HG03521 (cell line): ENCODE measurements around the gene NOL7.

Experiments used
- ATAC-seq: cut with Tn5 transposase; IDR thresholded peaks from one replicate; pipeline ENCODE4 v1.9.1; 2021; ENCODE audit warnings: mild to moderate bottlenecking, moderate library complexity; ENCODE audit not compliant: unreplicated experiment

NOL7 gene

DNA sequence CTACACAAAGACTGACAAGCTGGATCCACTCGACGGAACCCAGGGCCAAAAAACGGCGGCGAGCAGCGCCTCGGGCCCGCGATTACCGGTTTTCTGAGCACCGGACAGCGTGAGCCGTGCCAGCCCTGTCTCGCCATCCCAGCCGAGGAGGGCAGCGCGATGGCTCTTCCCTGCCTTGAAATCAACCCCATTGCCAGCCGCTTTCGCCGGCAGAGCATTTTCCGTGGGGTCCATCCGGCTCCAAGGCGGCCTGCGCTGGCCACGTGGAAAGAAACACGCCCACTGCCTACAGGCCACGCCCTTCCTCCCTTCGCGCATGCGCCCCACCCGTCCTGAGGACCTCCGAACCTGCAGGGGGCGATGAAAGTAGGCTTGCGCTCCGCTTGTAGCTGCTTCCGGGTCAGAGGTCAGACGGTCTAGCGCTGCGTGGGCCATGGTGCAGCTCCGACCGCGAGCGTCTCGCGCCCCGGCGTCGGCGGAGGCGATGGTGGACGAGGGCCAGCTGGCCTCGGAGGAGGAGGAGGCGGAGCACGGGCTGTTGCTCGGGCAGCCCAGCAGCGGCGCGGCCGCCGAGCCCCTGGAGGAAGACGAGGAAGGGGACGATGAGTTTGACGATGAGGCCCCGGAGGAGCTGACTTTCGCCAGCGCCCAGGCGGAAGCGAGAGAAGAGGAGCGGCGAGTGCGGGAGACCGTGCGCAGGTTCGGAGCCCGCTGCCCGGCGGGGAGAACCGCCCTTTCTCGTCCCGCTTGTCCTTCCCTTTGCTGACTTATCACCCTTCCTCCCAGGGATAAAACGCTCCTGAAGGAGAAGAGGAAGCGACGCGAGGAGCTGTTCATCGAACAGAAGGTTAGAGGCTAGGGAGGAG lies at the start of gene NOL7:
Gene NOL7 (plus strand): TSS at position 410 of the 866 bp plus-strand sequence. CDS start 24 bp downstream, at position 434.
- ATAC-seq: peak; percentile 92

DNA sequence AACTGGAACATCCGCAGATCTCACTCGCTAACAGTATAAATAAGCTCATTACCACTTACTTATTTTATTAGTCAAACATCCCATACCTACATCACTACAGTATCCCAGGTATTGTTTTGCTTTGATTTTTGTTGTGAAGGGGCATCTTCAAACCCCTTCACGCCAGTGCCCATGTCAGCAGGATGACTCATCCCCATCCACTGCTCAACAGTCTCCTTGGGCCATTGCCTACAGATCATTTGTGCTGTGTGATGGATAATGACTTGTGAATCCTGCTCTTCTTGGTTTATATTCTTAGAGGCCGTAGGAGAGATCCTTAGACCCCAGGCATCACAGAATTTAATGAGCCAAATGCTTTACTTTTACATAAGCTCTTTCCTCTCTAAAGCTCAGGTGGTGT lies 49.2 kb upstream of the NOL7 start:
- ATAC-seq: no peak

DNA sequence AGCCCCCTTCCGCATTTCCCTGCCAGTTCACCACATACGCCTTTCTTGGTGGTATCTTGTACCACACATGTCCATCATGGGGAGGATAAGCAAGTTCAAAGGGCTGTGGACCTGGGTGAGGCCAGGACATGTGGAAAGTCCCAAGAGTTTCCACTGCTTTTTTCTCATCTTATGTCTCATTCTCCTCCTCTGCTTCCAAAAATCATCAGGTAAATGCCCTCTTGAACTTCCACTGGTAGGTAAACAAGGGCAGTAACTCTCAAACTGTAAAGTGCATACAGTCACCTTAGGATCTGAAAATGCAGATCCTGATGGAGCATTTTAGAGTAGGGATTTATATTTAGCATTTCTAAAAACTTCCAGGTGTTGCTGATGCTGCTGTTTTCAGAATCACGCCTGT lies 48.6 kb upstream of the NOL7 start:
- no peak for ATAC-seq

DNA sequence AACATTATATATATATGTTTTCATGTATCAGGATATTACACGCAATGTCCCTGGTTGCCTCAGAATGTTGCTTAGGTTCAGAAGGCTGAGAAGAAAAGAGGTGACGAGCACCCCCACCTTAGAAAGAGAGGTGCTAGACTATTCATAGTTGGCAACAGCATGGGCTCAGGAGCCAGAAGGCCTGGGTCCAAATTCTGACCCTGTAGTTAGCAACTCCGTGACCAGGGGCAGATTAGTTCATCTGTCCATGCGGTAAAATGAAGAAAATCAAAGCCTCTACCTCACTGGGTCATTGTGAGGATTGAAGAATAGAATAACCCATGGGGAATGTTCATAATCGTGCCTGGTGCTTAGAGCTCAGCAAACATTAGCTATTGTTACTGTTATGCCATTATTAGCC lies 46.2 kb upstream of the NOL7 start:
- no peak for ATAC-seq

DNA sequence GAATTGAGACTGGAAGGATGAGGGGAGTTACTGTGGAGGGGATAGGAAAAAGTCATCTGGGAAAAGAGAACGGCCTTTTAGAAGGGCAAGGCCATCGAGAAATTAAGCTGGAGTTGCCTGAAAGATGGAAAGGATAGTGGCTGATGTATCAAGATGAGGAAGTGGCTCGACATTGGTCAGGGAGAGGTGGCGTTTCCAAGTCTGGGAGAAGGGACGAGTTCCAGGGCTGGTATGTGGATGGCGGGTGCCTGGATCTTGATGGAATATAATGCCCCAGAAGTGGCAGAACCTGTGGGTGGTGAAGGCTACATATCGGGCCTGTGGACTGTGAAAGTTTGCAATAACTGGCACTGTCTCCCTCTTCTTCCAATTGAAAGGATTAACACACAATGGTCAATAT lies 42.9 kb upstream of the NOL7 start:
- ATAC-seq: no peak

DNA sequence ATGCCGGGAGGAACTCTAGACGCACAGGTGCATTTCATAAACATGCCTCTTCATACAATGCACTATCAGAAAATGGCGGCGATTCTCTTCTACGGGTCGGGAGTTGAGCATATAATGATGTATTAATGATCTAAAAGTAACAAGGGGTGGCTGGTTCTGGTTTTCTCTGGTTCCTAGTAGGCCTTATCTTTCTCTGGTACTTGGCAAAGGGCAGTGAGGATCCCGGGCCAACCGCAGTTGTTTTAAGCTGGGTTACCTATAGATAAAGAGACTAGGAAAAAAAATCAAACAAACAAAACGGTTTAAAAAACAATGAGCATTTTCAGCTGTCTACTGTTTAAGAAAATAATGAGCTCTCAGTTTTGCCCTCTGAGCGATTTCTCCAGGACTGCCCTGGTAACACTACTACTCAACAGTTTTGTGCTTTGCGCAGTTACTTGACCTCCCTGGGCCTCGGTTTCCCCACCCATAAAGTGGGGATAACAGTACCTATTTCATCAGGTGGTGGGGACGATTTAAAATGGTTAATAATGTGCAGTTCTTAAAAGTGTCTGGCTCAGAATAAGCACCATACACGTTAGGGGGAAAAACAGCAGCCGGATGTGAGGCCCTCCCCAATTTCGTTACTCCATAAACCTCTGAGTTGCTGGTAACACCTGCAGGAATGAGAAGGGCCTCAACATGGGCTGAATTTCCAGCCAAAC lies 42.0 kb upstream of the NOL7 start:
- ATAC-seq: no peak

DNA sequence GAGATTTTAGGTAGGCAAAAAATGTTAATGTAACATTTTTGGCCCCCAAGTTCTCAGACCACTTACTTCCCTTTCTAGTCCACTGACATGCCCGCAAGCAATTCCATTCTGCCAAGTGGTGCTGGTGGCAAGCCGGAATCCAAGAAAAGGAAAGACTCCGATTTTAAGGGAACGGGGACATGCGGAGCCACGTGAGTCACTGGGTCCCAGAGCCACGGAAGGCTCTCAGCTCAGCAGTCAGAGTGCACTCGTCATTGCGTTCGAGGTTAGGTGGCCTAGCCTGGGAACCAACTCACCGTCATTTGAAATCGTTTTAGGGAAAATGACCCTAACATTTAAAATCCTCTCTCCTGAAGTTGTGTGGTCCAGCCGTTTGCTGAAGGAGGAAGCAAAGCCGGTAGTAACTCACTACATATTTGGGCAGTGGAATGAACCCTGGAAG lies 41.4 kb upstream of the NOL7 start:
- no peak for ATAC-seq

DNA sequence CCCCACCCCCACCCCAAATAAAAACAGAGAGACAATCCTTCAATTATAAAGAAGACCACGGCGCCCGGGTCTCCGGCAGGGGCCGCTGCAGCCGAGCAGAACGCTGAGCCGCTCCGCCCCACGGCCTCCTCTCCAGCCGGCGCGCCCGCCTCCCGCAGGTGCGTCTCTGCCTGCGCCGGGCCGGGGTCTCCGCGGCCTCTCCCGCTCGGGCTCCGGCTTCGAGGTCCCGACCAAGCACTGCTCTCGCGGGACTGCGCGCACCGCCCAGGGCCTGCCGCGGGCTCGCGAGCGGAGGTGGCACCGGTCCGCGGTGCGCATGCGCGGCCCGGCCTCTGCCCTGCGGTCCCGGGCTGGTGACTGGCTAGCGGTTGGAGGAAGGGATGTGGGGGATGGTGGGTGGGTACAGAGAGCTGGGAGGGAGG lies 41.0 kb upstream of the NOL7 start:
- peak; percentile 76 for ATAC-seq

DNA sequence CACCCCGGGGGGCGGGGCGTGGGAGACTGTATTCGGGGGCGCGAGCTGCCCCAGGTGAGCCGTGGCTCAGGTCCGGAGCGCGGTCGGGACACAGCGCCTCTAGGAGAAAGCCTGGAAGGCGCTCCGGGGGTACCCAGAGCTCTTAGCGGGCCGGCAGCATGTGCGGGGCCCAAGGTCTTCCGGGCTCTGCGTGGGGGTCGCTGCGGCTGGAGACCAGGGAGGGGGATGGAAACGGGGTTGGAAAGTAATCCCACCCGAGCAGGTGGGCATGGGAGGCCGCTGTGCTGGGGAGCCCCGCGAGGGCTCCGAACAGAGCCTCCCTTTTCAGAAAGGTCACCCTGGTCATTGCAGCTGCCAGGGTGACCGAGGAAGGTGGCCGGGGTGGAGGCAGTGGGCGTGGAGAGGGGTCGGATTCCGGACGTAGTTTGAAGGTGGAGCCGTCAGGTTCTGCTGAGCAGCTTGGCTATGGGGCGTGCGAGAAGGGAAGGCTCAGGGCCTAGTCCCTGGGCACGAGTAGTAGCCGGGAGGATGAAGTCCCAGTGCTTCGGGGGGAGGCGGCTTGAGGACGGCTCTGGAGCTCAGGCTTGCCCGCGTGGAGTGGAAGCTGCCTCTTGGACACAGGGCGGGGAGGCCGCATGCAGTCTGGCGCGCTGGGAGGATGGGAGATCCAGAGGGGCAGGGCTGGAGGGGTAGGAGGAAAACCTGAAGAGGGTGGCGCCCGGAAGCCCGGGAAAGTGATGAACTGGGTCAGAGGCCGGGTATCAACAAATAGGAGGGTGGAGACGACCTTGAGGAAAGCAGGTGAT lies 40.4 kb upstream of the NOL7 start, which contains the start of gene SIRT5:
Gene SIRT5 (plus strand): TSS at position 31 of the 806 bp plus-strand sequence. CDS start 9,510 bp downstream, outside the sequence.
- peak; percentile 59 for ATAC-seq

DNA sequence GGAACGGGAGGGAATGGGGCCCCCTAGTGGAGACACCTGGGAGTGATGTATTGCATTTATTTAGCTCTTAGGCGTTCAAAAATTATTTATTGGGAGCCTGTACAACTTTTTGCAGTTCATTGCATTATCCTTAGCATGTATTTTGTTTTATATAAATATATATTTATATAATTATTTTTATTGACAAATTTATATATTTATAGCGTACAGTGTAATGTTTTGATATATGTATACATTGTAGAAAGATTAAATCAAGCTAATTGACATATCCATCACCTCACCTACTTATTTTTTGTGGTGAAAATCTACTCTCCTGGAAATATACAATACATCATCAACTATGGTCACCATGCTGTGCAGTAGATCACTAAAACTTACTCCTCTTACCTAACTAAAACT lies 39.8 kb upstream of the NOL7 start:
- ATAC-seq: no peak

DNA sequence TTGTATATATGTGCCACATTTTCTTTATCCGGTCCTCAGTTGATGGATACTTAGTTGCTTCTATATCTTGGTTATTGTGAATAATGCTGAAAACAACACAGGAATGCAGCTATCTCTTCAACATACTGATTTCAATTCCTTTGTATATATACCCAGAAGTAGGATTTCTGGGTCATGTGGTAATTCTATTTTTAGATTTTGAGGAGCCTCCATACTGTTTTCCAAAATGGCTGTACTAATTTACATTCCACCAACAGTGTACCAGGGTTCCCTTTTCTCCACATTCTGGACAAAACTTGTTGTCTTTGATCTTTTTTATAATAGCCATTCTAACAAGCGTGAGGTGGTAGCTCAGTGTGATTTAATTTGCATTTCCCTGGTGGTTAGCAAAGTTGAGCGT lies 39.1 kb upstream of the NOL7 start:
- no peak for ATAC-seq

DNA sequence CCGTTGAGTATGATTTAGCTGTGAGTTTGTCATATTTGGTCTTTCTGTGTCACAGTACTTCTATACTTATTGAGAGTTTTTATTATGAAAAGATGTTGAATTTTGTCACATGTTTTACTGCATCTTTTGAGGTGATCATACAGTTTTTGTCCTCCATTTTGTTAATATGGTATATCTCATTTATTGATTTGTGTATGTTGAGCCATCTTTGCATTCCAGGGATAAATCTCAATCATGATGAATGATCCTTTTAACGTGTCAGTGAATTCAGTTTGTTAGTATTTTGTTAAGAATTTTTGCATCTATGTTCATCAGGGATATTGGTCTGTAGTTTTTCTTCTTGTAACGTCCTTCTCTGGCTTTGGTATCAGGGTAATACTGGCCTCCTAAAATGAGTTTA lies 37.2 kb upstream of the NOL7 start:
- no peak for ATAC-seq

DNA sequence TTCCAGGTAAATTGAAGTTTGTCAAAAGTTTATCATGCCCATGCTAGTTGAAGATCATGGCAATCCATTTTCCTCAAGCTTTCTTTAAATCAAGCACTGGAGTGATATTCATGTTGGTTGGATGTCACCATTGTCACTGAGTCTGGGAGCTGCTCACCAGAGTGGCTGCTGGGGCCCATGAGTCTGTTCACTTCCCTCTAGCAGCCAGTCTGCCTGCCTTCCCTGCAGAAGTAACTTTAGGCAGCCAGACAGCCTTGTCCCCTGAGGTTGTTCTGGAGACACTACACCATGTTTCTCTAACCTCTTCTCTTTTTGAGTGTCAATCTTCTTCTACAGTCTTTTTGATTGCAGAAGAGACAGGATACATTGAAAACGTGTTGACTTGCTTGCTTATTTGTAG lies 35.2 kb upstream of the NOL7 start:
- ATAC-seq: no peak

DNA sequence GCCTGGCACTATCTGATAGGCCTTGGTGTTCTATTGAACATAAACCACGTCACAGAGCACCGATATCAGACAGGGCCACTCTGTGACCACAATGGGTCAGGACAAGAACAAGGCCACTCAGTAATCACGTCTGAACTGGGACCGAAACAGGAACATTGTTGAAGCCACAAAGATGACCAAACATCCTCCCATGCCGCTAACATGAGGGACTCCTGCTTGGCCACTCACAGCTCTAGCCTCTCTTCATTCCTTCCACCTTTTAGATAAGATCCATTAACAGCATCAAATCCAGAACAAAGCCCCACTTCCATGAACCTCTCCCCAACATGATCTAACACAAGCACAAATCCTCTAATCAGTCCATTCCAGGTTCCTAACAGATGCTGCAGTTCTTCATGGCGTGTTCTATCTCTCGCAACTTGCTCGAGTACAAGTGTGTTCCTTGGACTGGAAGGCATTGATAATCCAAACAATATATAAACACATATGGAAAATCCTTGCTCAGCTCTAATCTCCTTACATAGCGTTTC lies 33.4 kb upstream of the NOL7 start:
- ATAC-seq: no peak

DNA sequence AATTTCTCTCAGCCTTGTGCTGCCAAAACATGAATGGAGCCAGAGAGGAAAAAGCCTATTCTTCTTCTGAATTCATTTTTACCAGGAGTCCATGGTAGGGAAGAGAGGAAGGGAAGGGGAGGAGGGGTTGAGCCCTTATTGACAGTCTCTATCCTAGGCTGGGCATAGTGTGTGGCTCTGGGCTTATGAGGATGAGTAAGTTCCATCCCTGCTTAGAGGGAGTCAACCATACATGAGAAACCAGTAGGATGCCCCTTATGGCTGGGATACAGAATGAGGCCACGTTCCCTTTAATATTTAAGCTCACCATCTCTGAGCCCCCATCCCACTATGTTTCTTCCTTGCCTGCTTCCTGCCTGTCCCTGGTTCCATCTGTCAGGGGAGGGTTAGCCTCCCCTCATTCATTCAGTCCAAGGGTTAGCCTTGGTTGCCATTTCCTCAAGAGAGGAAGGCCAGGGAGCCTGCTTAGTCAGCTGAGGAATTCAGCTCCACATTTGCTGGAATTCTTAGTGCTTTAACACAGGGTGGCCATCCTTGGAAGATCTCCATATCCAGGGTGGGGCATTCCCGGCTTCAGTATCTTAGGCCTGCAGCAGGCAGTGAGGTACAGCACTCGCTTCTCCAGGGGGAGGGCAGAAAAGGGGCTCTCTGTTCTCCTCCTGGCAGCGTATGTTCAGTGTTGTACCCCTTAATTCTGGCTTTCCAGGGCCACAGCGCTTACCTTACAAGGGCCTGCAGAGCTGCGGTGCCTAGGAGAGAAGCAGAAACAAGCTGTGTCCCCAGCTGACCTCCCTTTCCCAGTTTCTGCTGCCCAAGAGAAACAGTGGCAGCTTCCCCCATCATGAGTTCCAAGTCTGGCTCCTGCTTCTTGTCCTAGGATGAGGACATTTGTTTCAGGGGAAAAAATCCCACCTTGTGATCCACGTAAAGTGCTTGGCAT lies 28.3 kb upstream of the NOL7 start:
- ATAC-seq: no peak

DNA sequence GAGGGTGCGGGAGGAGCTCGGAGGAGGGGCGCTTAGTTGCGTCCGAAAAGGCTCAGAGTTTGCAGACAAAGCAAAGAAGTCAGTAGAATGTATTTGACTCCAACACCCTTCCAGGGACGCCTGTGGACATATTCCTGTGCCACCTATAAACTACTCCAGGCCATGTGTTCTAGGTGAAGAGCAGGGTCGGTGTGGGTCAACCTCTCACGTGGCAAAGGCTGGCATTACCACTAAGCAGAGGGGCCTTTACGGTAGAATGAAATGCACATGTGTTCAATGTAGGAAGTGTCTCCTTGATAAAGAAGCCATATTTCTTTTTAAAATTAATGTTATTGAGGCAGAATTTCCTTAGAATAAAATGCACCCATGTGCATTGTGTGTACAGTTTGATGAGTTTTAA lies 25.3 kb upstream of the NOL7 start:
- ATAC-seq: no peak

DNA sequence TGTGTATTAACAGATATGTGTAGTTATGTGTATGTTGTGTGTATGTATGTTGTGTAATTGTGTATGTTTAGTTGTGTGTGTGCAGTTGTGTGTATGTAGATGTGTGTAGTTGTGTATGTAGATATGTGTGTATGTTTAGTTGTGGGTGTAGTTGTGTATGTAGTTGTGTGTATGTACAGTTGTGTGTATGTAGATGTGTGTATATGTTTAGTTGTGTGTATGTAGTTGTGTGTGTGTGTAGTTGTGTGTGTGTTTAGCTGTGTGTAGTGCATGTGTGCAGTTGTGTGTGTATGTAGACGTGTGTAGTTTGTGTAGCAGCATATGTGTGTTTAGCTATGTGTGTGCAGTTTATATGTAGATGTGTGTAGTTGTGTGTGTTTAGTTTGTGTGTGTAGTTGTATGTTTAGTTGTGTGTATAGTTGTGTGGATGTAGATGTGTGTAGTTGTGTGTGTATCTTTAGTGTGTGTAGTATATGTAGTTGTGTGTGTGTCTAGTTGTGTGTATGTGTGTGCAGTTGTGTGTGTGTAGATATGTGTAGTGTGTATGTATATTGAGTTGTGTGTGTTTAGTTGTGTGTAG lies 24.5 kb upstream of the NOL7 start:
- ATAC-seq: no peak

DNA sequence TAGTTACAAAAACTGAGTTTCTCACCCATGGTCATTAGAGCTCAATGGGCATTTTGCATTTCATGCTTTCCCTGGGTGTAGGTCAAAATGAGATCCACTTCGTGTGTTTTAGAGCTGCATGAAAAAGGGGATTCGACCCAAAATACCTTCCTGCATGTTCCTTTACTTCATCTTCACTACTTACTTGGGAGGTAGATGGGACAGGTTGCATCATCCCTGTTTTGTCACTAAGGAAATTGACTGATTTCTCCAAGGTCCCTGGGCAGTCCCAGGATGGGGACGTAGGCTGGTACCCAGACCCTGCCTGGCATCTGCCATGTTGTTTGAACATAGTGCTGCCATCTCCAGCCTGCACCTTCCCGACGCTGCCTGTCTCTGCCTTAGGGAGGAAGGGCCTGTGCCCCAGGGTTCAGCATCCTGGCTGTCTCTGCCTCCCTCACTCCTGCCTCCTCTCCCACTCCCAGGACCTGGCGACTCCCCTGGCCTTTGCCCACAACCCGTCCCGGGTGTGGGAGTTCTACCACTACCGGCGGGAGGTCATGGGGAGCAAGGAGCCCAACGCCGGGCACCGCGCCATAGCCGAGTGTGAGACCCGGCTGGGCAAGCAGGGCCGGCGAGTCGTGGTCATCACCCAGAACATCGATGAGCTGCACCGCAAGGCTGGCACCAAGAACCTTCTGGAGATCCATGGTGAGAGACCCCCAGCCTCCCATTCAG lies 23.8 kb upstream of the NOL7 start:
- ATAC-seq: no peak

DNA sequence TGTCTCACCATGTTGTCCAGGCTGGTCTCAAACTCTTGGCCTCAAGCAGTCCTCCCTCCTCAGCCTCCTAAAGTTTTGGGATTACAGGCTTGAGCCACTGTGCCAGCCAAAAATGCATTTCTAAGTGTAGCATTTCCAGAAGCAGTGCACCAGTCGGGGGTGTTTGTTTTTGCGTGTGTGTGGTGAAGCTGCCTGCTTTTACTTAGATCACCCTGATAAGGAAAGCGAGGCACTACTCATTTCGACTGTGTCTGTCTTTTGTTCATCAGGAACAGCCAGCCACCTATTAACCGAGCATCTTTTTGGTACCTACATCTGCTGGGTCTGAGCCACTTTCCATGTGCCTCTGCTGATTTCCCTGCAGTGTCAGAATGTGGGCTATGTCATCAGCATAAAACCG lies 22.0 kb upstream of the NOL7 start:
- ATAC-seq: no peak
